OCI-LY1 (cell line): Measurements from ENCODE around the gene CDH1.
A peak's percentile ranks its signal among the peaks of the same experiment; 100 is the strongest.

Experiments used
- H2AFZ ChIP-seq: fragments of 200-600 bp; sonication (generic), shearing (Covaris generic); 2 replicates; pipeline ENCODE4 v1.6.0; 2014; ENCODE audit warnings: antibody characterized with exemption, mild to moderate bottlenecking, low read length
- H3F3A ChIP-seq: fragments of 200-600 bp; sonication (generic), shearing (Covaris generic); 2 replicates; pipeline ENCODE4 v1.6.0; 2014; ENCODE audit warnings: mild to moderate bottlenecking, antibody characterized with exemption, low read length, moderate library complexity; ENCODE audit not compliant: insufficient read depth
- H3K27ac ChIP-seq: fragments of 200-600 bp; sonication (generic); 2 replicates; pipeline ENCODE4 v1.5.1; 2014; ENCODE audit warnings: low read length, mixed run types, mild to moderate bottlenecking, low read depth; ENCODE audit not compliant: poor library complexity, severe bottlenecking
- H3K27me3 ChIP-seq: fragments of 200-600 bp; sonication (generic); 2 replicates; pipeline ENCODE4 v1.6.0; 2014; ENCODE audit warnings: antibody characterized with exemption, mild to moderate bottlenecking, low read length, moderate library complexity; ENCODE audit not compliant: insufficient read depth
- H3K36me3 ChIP-seq: fragments of 200-600 bp; sonication (generic); 2 replicates; pipeline ENCODE4 v1.6.1; 2014; ENCODE audit warnings: mild to moderate bottlenecking, antibody characterized with exemption, low read length, moderate library complexity, mixed read lengths; ENCODE audit not compliant: insufficient read depth
- H3K4me1 ChIP-seq: fragments of 200-600 bp; sonication (generic); 2 replicates; pipeline ENCODE4 v1.5.1; 2014; ENCODE audit warnings: mild to moderate bottlenecking, low read length, moderate library complexity; ENCODE audit not compliant: insufficient read depth, severe bottlenecking
- H3K4me2 ChIP-seq: fragments of 200-600 bp; sonication (generic), shearing (Covaris generic); 2 replicates; pipeline ENCODE4 v1.6.1; 2014; ENCODE audit warnings: low read length
- H3K4me3 ChIP-seq: fragments of 200-600 bp; sonication (generic); 2 replicates; pipeline ENCODE4 v1.5.1; 2014; ENCODE audit warnings: low read length, low read depth, mild to moderate bottlenecking, mixed read lengths; ENCODE audit not compliant: poor library complexity, severe bottlenecking
- H3K79me2 ChIP-seq: fragments of 200-600 bp; shearing (Covaris generic); 2 replicates; pipeline ENCODE4 v1.6.1; 2016; ENCODE audit warnings: mixed run types, low read length, mixed read lengths; ENCODE audit not compliant: insufficient read depth
- H3K9ac ChIP-seq: fragments of 200-600 bp; sonication (generic), shearing (Covaris generic); 2 replicates; pipeline ENCODE4 v1.6.1; 2014; ENCODE audit warnings: mild to moderate bottlenecking, low read length, mixed read lengths
- H3K9me2 ChIP-seq: fragments of 200-600 bp; sonication (generic), shearing (Covaris generic); 2 replicates; pipeline ENCODE4 v1.6.1; 2014; ENCODE audit warnings: low read depth, mild to moderate bottlenecking, low read length, mixed read lengths
- H3K9me3 ChIP-seq: fragments of 200-600 bp; shearing (Covaris generic); 2 replicates; pipeline ENCODE4 v1.6.1; 2014; ENCODE audit warnings: low read length, mixed read lengths
- H4K20me1 ChIP-seq: fragments of 200-600 bp; sonication (generic), shearing (Covaris generic); 2 replicates; pipeline ENCODE4 v1.6.0; 2016; ENCODE audit warnings: mild to moderate bottlenecking, low read length; ENCODE audit not compliant: insufficient read depth
- EZH2 ChIP-seq: fragments of 200-600 bp; sonication (generic), shearing (Covaris generic); IDR thresholded peaks from 2 replicates; pipeline ENCODE4 v1.8.0; 2017; ENCODE audit warnings: borderline replicate concordance, mixed run types, mild to moderate bottlenecking, antibody characterized with exemption, low read length, moderate library complexity, mixed read lengths
- TF ChIP-seq, protein P1 (sequence below): fragments of 200-600 bp; sonication (generic), shearing (Covaris generic); IDR thresholded peaks from 2 replicates; pipeline ENCODE4 v1.5.1; 2017; ENCODE audit warnings: mild to moderate bottlenecking, antibody characterized with exemption, low read length, moderate library complexity, mixed read lengths

CDH1 gene

DNA sequence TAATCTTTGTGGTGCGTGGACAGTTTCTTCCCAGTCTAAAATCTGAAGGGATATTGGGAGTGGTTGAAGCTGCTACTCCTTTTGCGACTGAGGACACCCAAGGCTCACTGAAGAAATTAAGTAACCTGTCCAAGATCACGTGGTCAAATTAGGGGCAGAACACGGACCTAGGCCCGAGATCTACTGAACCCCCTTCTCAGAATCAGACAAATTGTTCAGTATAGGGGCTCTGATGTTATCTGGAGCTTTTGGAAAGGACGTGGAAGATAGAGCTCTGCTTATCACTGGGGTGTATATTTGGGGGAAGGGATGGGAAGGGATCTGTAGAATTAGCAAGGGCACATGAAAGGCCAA, 107.1 kb downstream of the CDH1 start:
- Histone ChIP-seq H3K27me3 (no peaks in the 10 kb centered on the region), H3K4me2 (peak overlapping the region; percentile 89), H2AFZ (peak overlapping the region; percentile 76), H3K27ac (peak overlapping the region; percentile 28), H3K4me3 (peak overlapping the region; percentile 72), H4K20me1 (no peaks in the 10 kb centered on the region), H3K9me3 (no peaks in the 10 kb centered on the region), H3K4me1 (peaks cover 15% of the 10 kb centered on the region), H3K36me3 (no peaks in the 10 kb centered on the region), H3F3A (no peaks in the 10 kb centered on the region), H3K9me2 (no peaks in the 10 kb centered on the region), H3K9ac (peak overlapping the region; percentile 83), H3K79me2 (peaks cover 5% of the 10 kb centered on the region; the same call in 1 of the 2 replicates)
- TF ChIP-seq, protein P1, sequence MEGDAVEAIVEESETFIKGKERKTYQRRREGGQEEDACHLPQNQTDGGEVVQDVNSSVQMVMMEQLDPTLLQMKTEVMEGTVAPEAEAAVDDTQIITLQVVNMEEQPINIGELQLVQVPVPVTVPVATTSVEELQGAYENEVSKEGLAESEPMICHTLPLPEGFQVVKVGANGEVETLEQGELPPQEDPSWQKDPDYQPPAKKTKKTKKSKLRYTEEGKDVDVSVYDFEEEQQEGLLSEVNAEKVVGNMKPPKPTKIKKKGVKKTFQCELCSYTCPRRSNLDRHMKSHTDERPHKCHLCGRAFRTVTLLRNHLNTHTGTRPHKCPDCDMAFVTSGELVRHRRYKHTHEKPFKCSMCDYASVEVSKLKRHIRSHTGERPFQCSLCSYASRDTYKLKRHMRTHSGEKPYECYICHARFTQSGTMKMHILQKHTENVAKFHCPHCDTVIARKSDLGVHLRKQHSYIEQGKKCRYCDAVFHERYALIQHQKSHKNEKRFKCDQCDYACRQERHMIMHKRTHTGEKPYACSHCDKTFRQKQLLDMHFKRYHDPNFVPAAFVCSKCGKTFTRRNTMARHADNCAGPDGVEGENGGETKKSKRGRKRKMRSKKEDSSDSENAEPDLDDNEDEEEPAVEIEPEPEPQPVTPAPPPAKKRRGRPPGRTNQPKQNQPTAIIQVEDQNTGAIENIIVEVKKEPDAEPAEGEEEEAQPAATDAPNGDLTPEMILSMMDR: no peak
- no peak for TF ChIP-seq EZH2

DNA sequence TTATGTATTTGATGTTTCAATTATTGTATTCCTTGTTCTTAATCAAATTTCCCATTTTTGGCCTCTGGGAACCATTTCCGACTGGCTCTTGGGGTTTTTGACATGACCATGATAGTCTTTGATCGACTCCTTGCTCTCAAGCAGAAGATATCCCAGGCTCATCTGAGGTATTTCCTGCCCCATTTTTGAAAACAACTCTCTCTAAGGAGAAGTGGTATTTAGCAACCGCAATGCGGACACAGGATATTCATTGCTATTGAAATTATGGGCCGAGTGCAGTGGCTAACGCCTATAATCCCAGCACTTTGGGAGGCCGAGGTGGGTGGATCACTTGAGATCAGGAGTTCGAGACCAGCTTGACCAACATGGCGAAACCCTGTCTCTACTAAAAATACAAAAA, 111.7 kb downstream of the CDH1 start:
- Histone ChIP-seq H3K79me2 (peaks cover 12% of the 10 kb centered on the region), H4K20me1 (no peaks in the 10 kb centered on the region), H3K4me2 (no peak overlapping the region)

DNA sequence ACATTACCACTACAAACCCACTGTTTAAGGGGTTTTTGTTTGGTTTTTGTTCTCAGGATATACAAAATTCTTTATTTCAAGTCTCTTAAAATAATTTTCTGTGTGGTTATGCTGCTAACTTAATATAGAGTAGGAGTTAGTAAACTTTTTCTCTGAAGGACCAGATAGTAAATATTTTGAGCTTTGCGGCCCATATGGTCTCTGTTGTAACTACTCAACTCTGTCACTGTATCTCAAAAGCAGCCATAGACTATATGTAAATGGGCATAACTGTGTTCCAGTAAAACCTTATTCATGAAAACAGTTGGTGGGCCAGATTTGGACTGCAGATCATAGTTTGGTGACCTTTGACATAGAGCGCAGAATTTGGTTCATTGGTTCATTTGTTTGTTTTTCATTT, 113.4 kb downstream of the CDH1 start:
- no peak overlapping the region for H3K27ac ChIP-seq
- H4K20me1 ChIP-seq: no peaks in the 10 kb centered on the region
- no peaks in the 10 kb centered on the region for H3K4me1 ChIP-seq
- H2AFZ ChIP-seq: no peak overlapping the region
- 0 out of 2 replicates have a peak, but pooled peaks cover 7% of the 10 kb centered on the region for H3K36me3 ChIP-seq
- H3K9me2 ChIP-seq: no peaks in the 10 kb centered on the region
- no peak for TF ChIP-seq EZH2
- TF ChIP-seq, protein P1: no peak
- H3F3A ChIP-seq: no peaks in the 10 kb centered on the region
- no peaks in the 10 kb centered on the region for H3K27me3 ChIP-seq
- H3K4me2 ChIP-seq: no peak overlapping the region
- H3K9me3 ChIP-seq: no peaks in the 10 kb centered on the region
- no peak overlapping the region for H3K9ac ChIP-seq
- no peak overlapping the region for H3K4me3 ChIP-seq
- H3K79me2 ChIP-seq: peaks cover 7% of the 10 kb centered on the region; the same call in 1 of the 2 replicates

More for the DNA sequence above, 111.7 kb downstream of the CDH1 start:
- H3K4me3 ChIP-seq: no peak overlapping the region
- H3F3A ChIP-seq: no peaks in the 10 kb centered on the region
- H3K9ac ChIP-seq: no peak overlapping the region
- no peak overlapping the region for H2AFZ ChIP-seq
- 0 out of 2 replicates have a peak, but pooled peaks cover 7% of the 10 kb centered on the region for H3K36me3 ChIP-seq
- H3K9me3 ChIP-seq: no peaks in the 10 kb centered on the region
- H3K27ac ChIP-seq: no peak overlapping the region
- no peaks in the 10 kb centered on the region for H3K9me2 ChIP-seq
- H3K27me3 ChIP-seq: no peaks in the 10 kb centered on the region
- H3K4me1 ChIP-seq: peaks cover 9% of the 10 kb centered on the region
- no peak for TF ChIP-seq EZH2
- TF ChIP-seq, protein P1: no peak
